Right cardiac atrium (tissue), 5 donors: ENCODE measurements around the gene TUBB6. TPM values are rescaled to one million over a fixed set of nuclear protein-coding genes. Genes with fewer than 3 reads are reported as not detected.
A peak's percentile ranks its signal among the peaks of the same experiment; 100 is the strongest.

Source experiments
- ATAC-seq, 2 donors: fragments of 200-7000 bp; cut with Tn5 transposase; one replicate each; pipeline versions ENCODE4 v1.8.0 to v1.9.1; 2020; ENCODE audit warnings: moderate library complexity in 2 of 2, mild to moderate bottlenecking in 1 of 2
- DNase-seq, 3 donors: peaks; one replicate each; pipeline ENCODE4 v3.0.0-alpha.2; 2020
- H3K27ac ChIP-seq: one replicate; pipeline ENCODE4 v1.5.1; 2013; ENCODE audit warnings: mild to moderate bottlenecking, low read length, control low read depth, moderate library complexity
- H3K27me3 ChIP-seq: one replicate; pipeline ENCODE4 v1.6.1; 2013; ENCODE audit not compliant: control insufficient read depth, insufficient read depth
- H3K4me1 ChIP-seq: one replicate; pipeline ENCODE4 v1.6.1; 2013; ENCODE audit warnings: low read length; ENCODE audit not compliant: control insufficient read depth, insufficient read depth
- H3K4me3 ChIP-seq: one replicate; pipeline ENCODE4 v1.5.1; 2013; ENCODE audit warnings: low read length, control low read depth
- H3K9me3 ChIP-seq: one replicate; pipeline ENCODE4 v1.6.1; 2013; ENCODE audit warnings: low read length; ENCODE audit not compliant: control insufficient read depth
- WGBS: extraction: QIAGEN DNeasy Blood & Tissue Kit; methylation state at CpG from one replicate; pipeline ENCODE4 v1.1.7; 2013; 5-methylcytosine and 5-hydroxymethylcytosine counted together
- intact Hi-C, 4 donors: fragments of 100-400 bp; cut with DNase I; formaldehyde crosslinking; loops; one replicate each; pipeline versions ENCODE4 v1.11.0 to v1.14.0; 2022 to 2023
- long read RNA-seq, 4 donors: library from polyadenylated mRNA; unstranded; transcript quantifications; one replicate each; pipeline ENCODE4 v2.0.0, GENCODE V29; 2020 to 2021
- polyA plus RNA-seq: library from polyadenylated mRNA; stranded (reverse); fragments of 200-250 nt; gene quantifications from one replicate; pipeline ENCODE4 v1.2.3, GENCODE V29; 2013
- total RNA-seq, 4 donors: library from RNA; stranded (reverse); fragmentation: NEBNext Ultra II Directional; extraction: Animal tissue kit (Norgen Biotek cat#: 25700); gene quantifications; one replicate each; pipeline ENCODE4 v1.2.1, GENCODE V29; 2021
- donor health status: healthy with polysubstance abuse.
- donor health status: DM: no; HTN: yes; CAD: no.
- donor health status: DM: no; HTN: no; CAD: no.
- donor health status: DM: no; HTN: yes; CAD: no; lungs with severe emphysema.
- donor health status: DM: yes; HTN: yes; CAD: no.

The TUBB6 gene
- total RNA-seq, result 100 to 1,000 TPM in 2 of 4 donors, 10 to 100 TPM in 2; 69.0 to 189 (median 117) TPM
- 143 TPM for polyA plus RNA-seq
- long read RNA-seq, donor 1, transcript TUBB6-201 (4 exons, 2,064 nt), result major isoform, 192 of 277 reads
- long read RNA-seq, donor 1, transcript TUBB6-213 (4 exons, 1,017 nt), result minor isoform, 13 of 277 reads
- long read RNA-seq, donor 1, transcript TUBB6-202 (3 exons, 2,163 nt), result minor isoform, 8 of 277 reads
- long read RNA-seq, donor 1, partial matches to known transcripts, result 48 of 277 reads
- long read RNA-seq, donor 1, other reads (novel, unspliced or antisense), result 5 of 277 reads
- long read RNA-seq, donor 2, transcript TUBB6-213 (4 exons, 1,017 nt), result minor isoform, 6 of 210 reads
- long read RNA-seq, donor 2, transcript TUBB6-201 (4 exons, 2,064 nt), result major isoform, 160 of 210 reads
- long read RNA-seq, donor 2, transcript TUBB6-202 (3 exons, 2,163 nt), result minor isoform, 14 of 210 reads
- long read RNA-seq, donor 2, partial matches to known transcripts, result 1 of 210 reads
- long read RNA-seq, donor 2, other reads (novel, unspliced or antisense), result 26 of 210 reads
- long read RNA-seq, donor 3, transcript TUBB6-213 (4 exons, 1,017 nt), result minor isoform, 29 of 939 reads
- long read RNA-seq, donor 3, transcript TUBB6-202 (3 exons, 2,163 nt), result minor isoform, 36 of 939 reads
- long read RNA-seq, donor 3, transcript TUBB6-203 (4 exons, 788 nt), result minor isoform, 37 of 939 reads
- long read RNA-seq, donor 3, transcript TUBB6-201 (4 exons, 2,064 nt), result major isoform, 754 of 939 reads
- long read RNA-seq, donor 3, partial matches to known transcripts, result 46 of 939 reads
- long read RNA-seq, donor 3, other reads (novel, unspliced or antisense), result 26 of 939 reads
- long read RNA-seq, donor 4, transcript TUBB6-213 (4 exons, 1,017 nt), result minor isoform, 6 of 85 reads
- long read RNA-seq, donor 4, transcript TUBB6-201 (4 exons, 2,064 nt), result major isoform, 69 of 85 reads
- long read RNA-seq, donor 4, partial matches to known transcripts, result 1 of 85 reads
- long read RNA-seq, donor 4, other reads (novel, unspliced or antisense), result 7 of 85 reads

DNA sequence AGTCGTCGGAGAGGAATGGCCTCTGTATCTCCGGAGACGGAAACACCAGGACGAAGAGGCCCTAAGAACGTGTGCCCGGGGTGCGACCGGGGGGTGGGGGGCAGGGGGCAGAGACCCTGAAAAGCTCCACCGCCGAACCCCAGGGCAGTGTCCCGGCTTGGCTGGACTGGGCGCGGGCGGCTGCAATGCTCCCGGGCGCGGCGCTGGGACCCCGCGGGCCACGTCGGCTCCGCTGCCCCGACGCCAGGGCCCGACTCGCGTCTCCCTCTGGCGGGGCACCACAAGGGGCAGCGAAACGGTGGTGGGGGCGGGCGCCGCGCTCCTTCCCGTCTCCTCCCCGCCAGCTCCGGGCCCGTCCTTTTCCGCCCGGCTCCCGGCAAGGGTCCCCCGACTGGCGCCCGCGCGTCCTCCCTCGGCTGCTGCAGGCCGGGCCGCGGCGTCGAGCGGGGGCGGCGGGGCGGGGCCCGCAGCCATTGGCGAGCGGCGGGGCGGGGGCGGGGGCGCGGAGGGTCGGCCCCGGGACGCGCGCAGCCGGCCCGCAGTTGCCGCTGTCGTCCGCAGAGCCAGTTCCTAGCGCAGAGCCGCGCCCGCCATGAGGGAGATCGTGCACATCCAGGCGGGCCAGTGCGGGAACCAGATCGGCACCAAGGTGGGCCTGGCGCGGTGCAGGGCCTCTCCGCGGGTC, at the start of gene TUBB6:
TSS of gene TUBB6 (plus strand) at position 541 of the 685 bp plus-strand sequence. CDS start at position 593, 52 bp downstream.
- DNase-seq (peak; percentile 90 to 94 (median 93)), ATAC-seq (peak; percentile 79 to 81)
- Histone ChIP-seq H3K4me3 (peak within 1 kb of the TSS; percentile 82), H3K27me3 (no peaks in the 10 kb centered on the region), H3K4me1 (peaks cover 4% of the 10 kb centered on the region), H3K27ac (peak within 1 kb of the TSS; percentile 97), H3K9me3 (no peaks in the 10 kb centered on the region)
- intact Hi-C loops, result no loop called here
- under 1% methylated on average over 88 of the region's 88 CpGs for WGBS

DNA sequence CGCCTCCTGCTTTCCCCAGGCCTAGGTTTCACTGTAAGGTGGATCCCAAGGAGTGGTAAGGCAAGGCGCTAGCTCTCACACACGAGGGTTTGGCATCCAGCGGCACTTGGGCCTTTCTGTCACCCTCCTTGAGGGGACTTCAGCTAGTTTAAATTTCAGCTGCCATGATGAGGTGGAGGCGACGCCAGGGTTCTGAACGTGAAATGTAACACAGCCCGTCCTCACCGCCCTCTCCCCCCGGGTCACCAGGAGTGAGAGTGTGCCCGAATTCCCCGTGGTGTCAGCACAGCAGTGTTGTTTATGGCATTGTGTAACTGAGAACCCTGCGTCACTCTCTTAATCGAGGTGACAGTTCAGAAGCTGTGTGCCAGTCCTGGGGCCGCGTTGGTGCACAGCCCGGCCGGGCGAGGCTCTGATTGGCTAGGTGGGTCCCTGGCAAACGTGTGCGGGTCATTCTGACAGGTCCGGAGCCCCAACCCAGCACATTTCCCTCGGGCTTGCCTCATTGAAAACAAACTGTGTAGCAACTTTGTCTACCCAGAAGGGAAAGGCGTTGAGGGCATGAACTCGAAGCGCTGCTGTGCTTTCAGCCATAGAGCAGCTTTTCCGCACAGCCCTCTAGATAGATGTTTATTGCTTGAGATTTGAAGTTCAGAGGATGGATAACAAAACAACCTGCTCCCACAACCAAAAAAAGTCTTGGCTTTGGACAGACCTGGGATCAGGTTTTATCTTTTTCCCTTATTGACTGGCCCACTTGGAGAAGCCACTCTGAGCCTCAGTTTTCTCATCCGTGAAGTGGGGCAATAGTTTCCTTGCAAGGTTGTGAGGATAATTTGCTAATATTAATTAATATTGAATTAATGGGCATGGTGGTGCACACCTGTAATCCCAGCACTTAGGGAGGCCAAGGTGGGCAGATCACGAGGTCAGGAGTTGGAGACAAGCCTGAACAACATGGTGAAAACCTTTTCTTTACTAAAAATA, 49.0 kb upstream of the TUBB6 start:
- Histone ChIP-seq H3K4me1 (peaks cover 2% of the 10 kb centered on the region), H3K27me3 (no peaks in the 10 kb centered on the region), H3K27ac (no peak overlapping the region), H3K9me3 (no peaks in the 10 kb centered on the region), H3K4me3 (no peak overlapping the region)
- intact Hi-C loops, result no loop called here
- 89% methylated on average over 29 of the region's 29 CpGs for WGBS
- DNase-seq, result peak in 2 of 3 donors; percentile 44 to 46
- ATAC-seq, result peak; percentile 46 to 50

DNA sequence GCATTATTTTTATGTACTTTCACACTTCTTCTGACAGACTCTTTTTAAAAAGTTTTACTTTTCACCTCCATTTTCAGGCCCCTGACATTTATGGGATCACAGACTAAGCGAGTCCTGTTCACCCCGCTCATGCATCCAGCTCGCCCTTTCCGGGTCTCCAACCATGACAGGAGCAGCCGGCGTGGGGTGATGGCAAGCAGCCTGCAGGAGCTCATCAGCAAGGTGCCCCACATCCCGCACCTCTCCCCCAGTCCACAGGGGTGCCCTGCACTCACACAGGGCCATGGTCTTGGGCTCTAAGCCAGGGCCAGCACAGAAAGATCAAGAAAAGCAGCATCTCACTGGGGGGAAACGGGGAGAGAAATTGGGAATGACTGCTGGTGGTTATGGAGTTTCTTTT, 45.3 kb upstream of the TUBB6 start:
- DNase-seq (no peak), ATAC-seq (no peak)
- no peak overlapping the region for H3K4me3 ChIP-seq
- intact Hi-C loops, result no loop called here
- WGBS, result 87% methylated on average over 8 of the region's 8 CpGs
- no peak overlapping the region for H3K27ac ChIP-seq
- no peaks in the 10 kb centered on the region for H3K4me1 ChIP-seq
- no peaks in the 10 kb centered on the region for H3K9me3 ChIP-seq
- H3K27me3 ChIP-seq, result no peaks in the 10 kb centered on the region

DNA sequence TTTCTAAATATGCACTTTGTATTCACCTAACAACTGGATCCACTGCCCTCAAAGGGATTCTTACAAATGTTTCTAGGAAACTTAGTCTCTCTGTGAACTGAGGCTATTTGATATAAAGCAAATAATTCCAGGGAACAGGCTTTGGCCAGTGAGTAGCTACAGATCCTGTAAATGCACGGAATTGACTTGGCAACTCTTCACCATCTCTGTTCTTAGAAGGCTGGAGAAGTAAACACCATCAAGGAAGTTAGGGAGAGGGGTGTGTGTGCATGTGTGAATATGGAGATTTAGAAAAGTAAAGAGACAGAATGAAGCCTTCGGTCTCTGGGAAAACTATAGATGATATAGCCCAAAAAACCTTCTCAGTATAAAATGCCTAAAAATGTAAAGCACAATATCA, 43.2 kb upstream of the TUBB6 start:
- H3K27ac ChIP-seq, result no peak overlapping the region
- 71% methylated on average over 2 of the region's 2 CpGs for WGBS
- H3K4me1 ChIP-seq, result no peaks in the 10 kb centered on the region
- no peak for DNase-seq
- ATAC-seq, result no peak
- no peaks in the 10 kb centered on the region for H3K27me3 ChIP-seq
- no peak overlapping the region for H3K4me3 ChIP-seq
- H3K9me3 ChIP-seq, result no peaks in the 10 kb centered on the region
- intact Hi-C loops, result no loop called here

DNA sequence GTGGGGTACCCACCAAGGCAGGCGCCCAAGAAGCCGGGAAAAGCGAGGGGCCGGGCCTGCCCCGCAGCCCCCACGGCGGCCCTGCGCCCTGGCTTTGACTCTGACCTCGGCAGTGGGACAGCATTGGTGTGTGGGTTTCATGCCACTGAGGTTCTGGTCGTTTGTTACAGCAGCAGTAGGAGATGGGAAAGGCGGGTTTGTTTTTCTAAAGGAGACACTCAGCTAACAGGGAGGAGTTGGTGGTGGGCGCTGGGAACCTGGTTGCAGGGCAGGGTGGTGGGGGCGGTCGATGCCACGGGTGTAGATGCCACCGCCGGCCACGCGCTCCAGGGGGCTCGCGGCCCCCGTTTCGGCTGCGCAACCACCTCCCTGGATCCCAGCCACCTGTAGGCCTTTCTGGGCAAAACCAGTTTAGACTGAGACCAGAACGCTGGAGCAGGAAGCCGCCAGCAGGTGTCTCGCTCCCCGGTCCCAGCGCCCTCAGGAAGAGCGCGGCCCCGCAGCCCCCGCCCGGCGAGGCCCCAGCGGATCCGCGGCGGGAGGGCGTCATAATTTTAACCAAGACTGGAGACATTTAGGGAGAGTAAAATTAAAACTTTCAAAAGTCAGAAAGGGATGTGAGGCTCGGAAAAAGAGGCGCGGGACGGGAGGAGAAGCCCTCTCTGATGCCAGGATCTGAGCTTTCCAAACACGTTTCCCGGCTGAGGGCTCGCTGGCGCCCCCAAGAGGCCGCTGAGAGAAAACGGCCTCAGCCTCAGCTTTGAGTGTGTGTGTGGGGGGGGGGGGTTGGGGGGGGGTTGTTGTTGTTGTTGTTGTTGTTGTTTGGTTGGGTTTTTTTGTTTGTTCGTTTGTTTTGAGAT, 36.4 kb upstream of the TUBB6 start:
- intact Hi-C loops, result no loop called here
- H3K27me3 ChIP-seq, result no peaks in the 10 kb centered on the region
- ATAC-seq (peak; percentile 87 to 90), DNase-seq (peak; percentile 78 to 91 (median 85))
- H3K27ac ChIP-seq, result peak overlapping the region; percentile 43
- WGBS, result 20% methylated on average over 51 of the region's 51 CpGs
- H3K4me1 ChIP-seq, result no peaks in the 10 kb centered on the region
- no peaks in the 10 kb centered on the region for H3K9me3 ChIP-seq
- H3K4me3 ChIP-seq, result peak overlapping the region; percentile 59

DNA sequence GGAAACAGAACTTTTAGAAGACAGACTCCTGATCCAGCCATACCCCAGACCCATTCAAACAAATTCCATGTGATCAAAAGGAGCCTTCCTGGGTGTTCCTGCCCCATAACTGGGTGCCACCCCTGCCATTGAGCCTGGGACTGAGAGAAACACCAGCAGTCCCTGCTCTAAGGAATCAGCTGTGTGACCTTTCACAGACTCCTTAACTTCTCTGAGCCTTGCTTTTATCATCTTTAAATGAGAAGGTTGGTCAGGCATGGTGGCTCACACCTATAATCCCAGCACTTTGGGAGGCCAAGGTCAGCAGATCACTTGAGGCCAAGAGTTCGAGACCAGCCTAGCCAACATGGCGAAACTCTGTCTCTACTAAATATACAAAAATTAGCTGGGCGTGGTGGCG, 33.2 kb upstream of the TUBB6 start:
- WGBS, result over 99% methylated on average over 4 of the region's 4 CpGs
- ATAC-seq (no peak), DNase-seq (no peak)
- H3K27ac ChIP-seq, result no peak overlapping the region
- peaks cover 2% of the 10 kb centered on the region for H3K4me1 ChIP-seq
- intact Hi-C loops, result no loop called here
- no peak overlapping the region for H3K4me3 ChIP-seq
- H3K27me3 ChIP-seq, result no peaks in the 10 kb centered on the region
- no peaks in the 10 kb centered on the region for H3K9me3 ChIP-seq

DNA sequence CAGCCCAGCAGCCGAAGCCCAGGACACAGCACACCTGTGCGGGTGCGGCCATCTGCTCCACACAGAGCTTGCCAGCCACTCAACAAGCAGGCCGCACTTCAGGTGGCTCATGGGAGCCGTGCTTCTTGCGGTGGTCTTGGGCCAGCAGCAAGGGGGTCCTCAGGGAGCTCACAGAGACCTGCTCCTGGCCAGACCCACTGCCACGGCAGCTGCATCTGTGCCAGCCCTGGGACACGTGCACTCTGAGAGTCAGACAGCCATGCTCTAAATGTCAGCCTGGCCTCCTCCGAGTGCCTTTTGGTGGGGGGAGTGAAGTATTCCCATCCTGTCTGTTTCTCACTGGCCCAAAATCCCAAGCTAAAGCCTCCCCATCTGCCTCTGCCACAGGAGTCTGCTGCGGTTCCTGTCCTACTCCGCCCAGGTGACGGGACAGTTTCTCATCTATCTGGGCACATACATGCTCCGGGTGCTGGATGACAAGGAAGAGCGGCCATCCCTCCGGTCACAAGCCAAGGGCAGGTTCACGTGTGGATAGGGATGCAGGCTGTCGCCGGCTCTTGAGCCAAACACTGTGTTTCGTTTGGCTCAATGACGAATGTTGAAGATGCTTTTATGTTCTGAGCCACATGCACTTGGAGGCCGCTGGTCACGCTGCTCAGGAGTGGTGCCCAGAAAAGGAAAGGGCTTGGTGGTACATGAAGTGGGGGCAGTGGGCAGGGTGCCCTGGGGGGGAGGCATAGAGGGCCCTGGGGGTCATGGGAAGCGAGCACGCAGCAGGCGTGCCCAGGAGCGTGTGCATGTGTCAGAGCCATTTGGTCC, 31.1 kb upstream of the TUBB6 start:
- intact Hi-C loops, result no loop called here
- 74% methylated on average over 26 of the region's 26 CpGs for WGBS
- DNase-seq (no peak), ATAC-seq (no peak)
- no peaks in the 10 kb centered on the region for H3K27me3 ChIP-seq
- H3K9me3 ChIP-seq, result no peaks in the 10 kb centered on the region
- H3K27ac ChIP-seq, result no peak overlapping the region
- no peak overlapping the region for H3K4me3 ChIP-seq
- H3K4me1 ChIP-seq, result peaks cover 2% of the 10 kb centered on the region

DNA sequence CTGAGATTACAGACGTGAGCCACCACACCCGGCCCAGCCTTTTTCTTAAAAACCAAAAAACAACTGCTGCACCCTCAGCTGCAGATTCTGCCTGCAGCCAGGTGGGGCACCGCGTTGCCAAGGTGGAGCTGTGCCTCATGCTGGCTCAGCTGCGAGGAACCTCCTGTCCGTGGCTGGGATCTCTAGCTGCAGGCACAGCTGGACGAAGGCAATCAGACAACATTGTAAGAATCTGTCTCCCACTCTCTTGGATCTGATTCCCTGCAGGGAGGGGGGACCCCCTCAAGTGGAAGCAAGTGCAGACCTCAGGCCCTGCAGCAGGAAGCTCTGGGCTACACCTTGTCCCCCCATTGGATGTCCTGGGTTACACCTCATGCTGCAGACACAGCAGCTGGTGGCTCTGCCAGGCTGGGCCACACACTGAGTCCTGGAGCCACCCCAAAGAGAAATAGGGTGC, 29.8 kb upstream of the TUBB6 start:
- ATAC-seq (peak; percentile 10), DNase-seq (no peak)
- peaks cover 2% of the 10 kb centered on the region for H3K4me1 ChIP-seq
- WGBS, result 63% methylated on average over 7 of the region's 7 CpGs
- H3K9me3 ChIP-seq, result no peaks in the 10 kb centered on the region
- H3K4me3 ChIP-seq, result peak overlapping the region; percentile 42
- no peaks in the 10 kb centered on the region for H3K27me3 ChIP-seq
- intact Hi-C loops, result no loop called here
- peak overlapping the region; percentile 97 for H3K27ac ChIP-seq
